ENCODE results near the gene FAM241A.

- TF ChIP-seq CTCF (IDR thresholded peaks at IDR 0.05), result no peak
- no peak for TF ChIP-seq POLR2A (IDR thresholded peaks at IDR 0.05)
These were observed 61.2 kb downstream of the FAM241A start for GRCh38 chr4:112206431-112206830.

All from testis (tissue), 2 donors.